ENCODE measurements around the gene MED7.
"Not testable (repeated sequence)": the region's sequence is repeated elsewhere in the genome, so short reads cannot be mapped to it uniquely, and the experiment has no call there.

Gene MED7, protein sequence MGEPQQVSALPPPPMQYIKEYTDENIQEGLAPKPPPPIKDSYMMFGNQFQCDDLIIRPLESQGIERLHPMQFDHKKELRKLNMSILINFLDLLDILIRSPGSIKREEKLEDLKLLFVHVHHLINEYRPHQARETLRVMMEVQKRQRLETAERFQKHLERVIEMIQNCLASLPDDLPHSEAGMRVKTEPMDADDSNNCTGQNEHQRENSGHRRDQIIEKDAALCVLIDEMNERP

GRCh38 chr5:157142317-157143126, at the start of gene MED7:
MED7 (minus strand) TSS chr5:157142865; CDS start chr5:157139431, 3,434 bp downstream.
- DNase-seq (ENCODE audit: low read depth in 3 of 3, low spot score in 1 of 3), result peak; percentile 64 to 86 (median 81)

DNA sequence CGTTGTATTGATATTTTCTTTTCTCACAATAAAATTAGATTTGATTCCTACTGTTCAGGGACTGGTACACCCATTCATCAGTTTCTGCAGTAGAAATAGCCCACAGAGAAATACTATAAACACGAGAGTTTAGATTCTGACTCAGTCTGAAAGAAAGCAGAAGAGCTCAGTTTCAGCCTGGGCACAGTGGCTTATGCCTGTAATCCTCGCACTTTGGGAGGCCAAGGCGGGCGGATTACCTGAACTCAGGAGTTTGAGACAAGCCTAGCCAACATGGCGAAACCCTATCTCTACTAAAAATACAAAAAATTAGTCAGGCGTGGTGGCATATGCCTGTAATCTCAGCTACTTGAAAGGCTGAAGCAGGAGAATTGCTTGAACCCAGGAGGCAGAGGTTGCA, 46.6 kb upstream of the MED7 start:
- no peak for DNase-seq (ENCODE audit: low read depth in 3 of 3, low spot score in 1 of 3)

DNA sequence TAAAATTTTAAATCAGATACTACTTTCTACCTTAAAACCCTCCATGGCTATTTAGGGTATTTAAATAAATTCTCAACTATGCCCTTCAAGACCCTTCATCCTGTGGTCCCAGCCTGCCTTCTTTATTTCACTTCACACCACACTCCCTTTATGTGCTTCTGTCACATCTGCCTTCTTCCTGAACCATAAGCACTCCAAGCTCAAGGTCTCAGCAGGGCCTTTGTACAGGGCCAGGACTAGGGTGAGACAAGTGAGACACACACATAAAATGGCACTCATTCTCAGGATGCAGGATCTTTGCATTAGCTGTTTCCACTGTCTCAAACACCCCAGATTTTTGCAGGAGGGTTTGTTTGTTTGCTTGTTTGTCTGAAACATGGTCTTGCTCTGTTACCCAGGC, 45.6 kb upstream of the MED7 start:
- DNase-seq (ENCODE audit: low read depth in 3 of 3, low spot score in 1 of 3), result no peak

DNA sequence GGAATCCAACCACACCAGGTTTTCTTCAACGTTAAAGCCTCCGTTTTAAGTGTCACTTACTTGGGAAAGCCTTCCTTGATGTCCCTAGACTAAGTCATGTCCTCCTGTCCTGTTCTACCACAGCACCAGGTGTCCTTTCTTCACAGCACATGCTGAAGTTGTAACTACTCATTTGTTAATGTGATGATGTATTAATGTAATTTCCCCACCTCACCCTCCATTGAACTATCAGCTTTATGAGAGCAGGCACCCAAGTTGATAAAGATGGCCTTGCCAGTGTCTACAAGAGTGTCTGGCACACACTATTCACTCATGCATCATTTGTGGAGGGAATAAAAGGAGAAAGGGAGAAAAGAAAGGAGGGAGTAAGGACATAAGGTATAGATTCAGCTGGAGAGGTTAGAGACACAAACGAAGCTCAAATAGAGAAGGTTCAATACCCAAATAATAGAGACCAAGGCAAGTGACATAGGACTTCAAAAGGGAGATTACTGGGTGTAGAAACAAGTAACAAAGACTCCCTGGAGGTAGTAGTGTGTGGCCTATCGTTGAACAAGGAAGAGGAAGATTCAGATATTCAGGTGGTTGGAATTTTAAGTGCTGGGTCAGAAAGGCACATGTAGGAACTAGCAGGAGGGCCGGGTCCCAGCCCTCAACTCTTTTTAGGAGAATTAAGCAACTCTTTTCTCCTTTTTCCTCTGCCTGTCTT, 44.5 kb upstream of the MED7 start:
- no peak for DNase-seq (ENCODE audit: low read depth in 3 of 3, low spot score in 1 of 3)

GRCh38 chr5:157186309-157187045, 43.8 kb upstream of the MED7 start:
- no peak for DNase-seq (ENCODE audit: low read depth in 3 of 3, low spot score in 1 of 3)

DNA sequence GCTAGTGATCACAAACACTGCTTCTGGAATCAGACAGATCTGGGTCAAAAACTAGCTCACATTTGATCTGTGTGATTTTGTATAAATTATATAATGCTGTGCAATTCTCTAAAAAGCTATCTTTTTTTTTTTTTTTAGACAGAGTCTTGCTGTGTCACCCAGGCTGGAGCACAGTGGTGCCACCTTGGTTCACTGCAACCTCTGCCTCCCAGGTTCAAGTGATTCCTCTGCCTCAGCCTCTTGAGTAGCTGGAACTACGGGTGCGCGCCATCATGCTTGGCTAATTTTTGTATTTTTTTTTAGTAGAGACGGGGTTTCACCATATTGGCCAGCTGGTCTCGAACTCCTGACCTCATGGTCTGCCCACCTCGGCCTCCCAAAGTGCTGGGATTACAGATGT, 42.5 kb upstream of the MED7 start:
- DNase-seq (ENCODE audit: low read depth in 3 of 3, low spot score in 1 of 3), result not testable (repeated sequence)

GRCh38 chr5:157184117-157184670, 41.5 kb upstream of the MED7 start:
- DNase-seq (ENCODE audit: low read depth in 3 of 3, low spot score in 1 of 3), result no peak

- DNase-seq (ENCODE audit: low read depth in 3 of 3, low spot score in 1 of 3), result no peak
Measured at GRCh38 chr5:157182143-157182757, 39.6 kb upstream of the MED7 start.

- no peak for DNase-seq (ENCODE audit: low read depth in 3 of 3, low spot score in 1 of 3)
Measured at GRCh38 chr5:157180374-157181264, 38.0 kb upstream of the MED7 start, which contains the start of gene ITK. ITK (plus strand) TSS chr5:157180840; CDS start chr5:157180978, 138 bp downstream.

GRCh38 chr5:157178966-157179365, 36.3 kb upstream of the MED7 start:
- no peak for DNase-seq (ENCODE audit: low read depth in 3 of 3, low spot score in 1 of 3)

DNA sequence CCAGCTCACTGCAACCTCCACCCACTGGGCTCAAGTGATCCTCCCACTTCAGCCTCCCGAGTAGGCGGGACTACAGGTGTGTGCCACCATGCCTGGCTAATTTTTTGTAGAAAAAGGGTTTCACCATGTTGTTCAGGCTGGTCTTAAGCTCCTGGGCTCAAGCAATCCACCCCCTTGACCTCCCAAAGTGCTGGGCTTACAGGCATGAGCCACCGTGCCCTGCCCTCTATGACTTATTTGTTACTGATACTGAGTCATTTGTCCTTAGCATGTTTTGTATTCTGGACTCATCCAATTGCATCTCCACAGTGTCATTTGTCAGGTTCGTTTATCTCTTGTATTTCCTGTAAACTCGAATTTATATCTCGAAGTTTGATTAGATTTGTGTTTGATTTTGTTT, 35.3 kb upstream of the MED7 start:
- no peak for DNase-seq (ENCODE audit: low read depth in 3 of 3, low spot score in 1 of 3)

DNA sequence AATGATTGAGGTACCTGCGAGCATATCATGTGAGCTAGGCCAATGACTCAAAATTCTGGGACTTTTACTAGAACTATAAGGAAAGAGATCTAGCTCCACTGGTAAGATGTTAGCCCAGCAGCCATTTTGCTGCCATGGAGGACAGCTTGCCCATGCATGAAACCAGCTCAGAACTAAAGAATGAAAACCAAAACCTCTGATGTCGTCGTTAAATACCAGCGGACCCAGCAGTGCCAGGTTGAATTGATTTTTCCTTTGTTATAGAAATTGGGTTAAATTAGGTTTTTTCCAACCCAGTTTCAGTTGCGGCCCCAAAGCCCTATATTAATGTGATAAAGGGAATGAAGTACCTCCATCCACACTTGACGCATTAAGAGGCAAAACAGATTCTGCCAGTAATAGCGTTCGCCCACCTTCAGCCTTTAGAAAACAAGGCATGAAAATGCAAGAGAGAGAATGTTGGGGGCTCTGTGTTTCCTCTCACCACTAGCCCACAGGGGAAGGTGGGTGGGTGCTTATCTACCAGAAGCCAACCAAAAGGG, 32.5 kb upstream of the MED7 start:
- no peak for DNase-seq (ENCODE audit: low read depth in 3 of 3, low spot score in 1 of 3)

DNA sequence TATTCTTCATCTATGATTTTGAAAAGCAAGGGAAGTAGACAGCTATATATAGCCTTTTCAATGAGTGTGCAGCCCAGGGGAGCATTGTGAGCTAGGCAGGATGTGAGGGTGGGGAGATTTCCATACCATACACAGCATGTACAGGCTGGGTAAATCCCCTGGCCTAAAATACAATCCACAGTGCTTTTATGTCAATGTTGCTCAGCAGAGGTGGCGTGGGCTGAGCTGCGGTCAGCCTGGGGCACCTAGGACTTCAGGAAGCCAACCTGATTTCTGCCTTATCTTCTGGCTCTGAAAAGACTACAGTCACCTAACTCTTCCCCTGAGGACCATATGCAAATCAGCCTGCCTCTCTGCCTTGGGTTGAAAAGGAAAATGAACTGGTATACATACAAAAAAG, 29.7 kb upstream of the MED7 start:
- DNase-seq (ENCODE audit: low read depth in 3 of 3, low spot score in 1 of 3), result peak; percentile 62 to 65 (median 63)

DNA sequence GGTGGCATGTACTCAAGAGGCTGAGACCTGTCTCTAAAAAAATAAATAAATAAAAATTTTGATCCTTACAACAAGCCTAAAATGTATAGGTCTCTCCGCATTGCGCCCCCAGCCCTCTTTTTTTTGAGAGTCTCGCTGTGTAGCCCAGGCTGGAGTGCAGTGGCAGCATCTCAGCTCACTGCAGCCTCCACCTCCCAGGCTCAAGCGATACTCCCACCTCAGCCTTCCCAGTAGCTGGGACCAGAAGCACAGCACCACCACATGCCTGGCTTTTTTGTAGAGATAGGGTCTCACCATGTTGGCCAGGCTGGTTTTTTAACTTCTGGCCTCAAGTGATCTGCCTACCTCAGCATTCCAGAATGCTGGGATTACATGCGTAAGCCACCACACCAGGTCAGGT, 25.6 kb upstream of the MED7 start:
- no peak for DNase-seq (ENCODE audit: low read depth in 3 of 3, low spot score in 1 of 3)

DNA sequence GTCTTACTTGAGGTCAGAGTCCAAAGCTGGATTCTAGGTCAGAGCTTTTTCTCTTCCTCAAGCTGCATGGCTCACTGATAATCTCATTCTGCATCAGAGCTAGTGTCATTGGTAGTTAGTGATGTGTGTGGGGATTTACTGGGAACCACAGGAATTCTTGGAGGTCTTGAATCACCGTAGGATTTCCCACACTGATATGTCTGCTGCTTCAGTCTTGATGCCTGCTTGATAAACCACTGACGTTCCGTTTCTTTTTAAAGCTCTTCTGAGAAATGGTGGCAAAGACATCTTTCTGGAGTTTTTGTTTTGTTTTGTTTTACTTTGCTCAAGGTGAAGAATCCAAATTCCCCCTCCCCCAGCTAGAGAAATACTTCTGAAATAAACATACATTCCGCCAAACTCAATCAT, 24.6 kb upstream of the MED7 start:
- no peak for DNase-seq (ENCODE audit: low read depth in 3 of 3, low spot score in 1 of 3)

DNA sequence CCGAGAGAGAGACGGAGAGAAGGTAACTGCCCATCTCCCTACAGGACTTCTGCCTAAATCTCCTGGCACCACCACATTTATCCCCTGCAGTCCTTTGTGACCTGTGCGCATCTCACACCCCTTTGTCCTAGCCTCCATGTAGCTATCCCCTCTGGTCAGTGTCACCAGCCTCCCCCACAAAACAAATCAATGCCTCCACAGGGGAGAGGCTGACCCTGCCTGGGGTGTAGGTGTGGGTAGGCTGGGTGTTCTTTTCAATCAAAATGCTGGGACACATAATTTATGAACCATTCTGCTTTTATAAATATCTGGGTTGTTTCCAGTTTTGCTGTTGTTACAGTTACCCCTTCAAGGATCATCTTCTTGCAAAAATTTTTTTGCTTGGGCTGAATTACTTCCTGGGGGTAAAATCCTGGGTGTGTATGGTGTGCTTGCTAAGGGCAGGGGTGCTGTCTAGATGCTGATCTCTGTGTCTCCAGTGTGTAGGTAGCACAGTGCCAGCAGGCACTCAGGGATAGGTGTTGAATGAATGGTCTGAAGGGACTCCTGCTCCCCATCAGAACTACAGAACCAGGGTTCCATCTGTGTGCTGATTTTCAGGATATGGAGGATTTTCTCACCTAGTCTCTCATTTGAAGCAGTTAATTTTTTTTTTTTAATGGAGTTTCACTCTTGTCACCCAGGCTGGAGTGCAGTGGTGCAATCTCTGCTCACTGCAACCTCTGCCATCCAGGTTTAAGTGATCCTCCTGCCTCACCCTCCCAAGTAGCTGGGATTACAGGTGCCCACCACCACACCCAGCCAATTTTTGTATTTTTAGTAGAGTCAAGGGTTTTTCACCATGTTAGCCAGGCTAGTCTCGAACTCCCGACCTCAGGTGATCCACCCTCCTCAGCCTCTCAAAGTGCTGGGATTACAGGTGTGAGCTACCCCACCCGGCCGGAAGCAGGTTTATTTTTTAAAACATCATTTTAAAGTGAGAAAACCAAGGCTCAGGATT, 23.8 kb upstream of the MED7 start, which contains the start of gene GARIN3:
GARIN3 (minus strand) TSS at position 51 of the 1,000 bp plus-strand sequence. CDS start 96 bp downstream, outside the sequence.
- DNase-seq (ENCODE audit: low read depth in 3 of 3, low spot score in 1 of 3), result no peak

DNA sequence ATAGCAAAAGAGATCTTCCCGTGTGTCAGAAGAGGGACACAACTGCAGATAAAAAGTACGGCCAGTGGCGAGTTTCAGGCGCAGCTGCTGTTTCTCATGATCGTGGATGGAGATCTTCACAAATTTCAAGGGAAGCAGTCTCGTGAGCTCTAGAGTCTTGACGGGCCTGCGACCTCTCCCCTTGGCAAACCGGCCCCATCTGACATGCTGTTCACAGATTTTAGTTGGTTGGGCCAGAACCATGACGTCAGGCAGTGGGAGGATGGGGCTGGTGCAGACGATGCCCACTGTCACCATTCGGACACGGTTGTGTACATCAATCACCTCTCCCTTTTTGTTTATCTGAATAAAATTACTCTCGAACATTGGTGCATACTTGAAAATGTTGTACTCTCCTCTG, 23.0 kb upstream of the MED7 start:
- no peak for DNase-seq (ENCODE audit: low read depth in 3 of 3, low spot score in 1 of 3)

- no peak for DNase-seq (ENCODE audit: low read depth in 3 of 3, low spot score in 1 of 3)
Measured at GRCh38 chr5:157165261-157165660, 22.6 kb upstream of the MED7 start.
